HG02938 (cell line): ENCODE measurements around the gene NRN1L.

Experiments used
- ATAC-seq: cut with Tn5 transposase; IDR thresholded peaks from one replicate; pipeline ENCODE4 v1.9.1; 2021; ENCODE audit warnings: mild to moderate bottlenecking, moderate library complexity; ENCODE audit not compliant: unreplicated experiment

NRN1L gene

GRCh38 chr16:67915831-67916723 is 31.4 kb downstream of the NRN1L start:
- no peak for ATAC-seq

- no peak for ATAC-seq
Measured at GRCh38 chr16:67917140-67917851, 32.6 kb downstream of the NRN1L start.

- ATAC-seq, result no peak
Measured at GRCh38 chr16:67917852-67918236, 33.2 kb downstream of the NRN1L start.

- no peak for ATAC-seq
Measured at GRCh38 chr16:67919622-67920221, 35.0 kb downstream of the NRN1L start.

GRCh38 chr16:67922221-67922620 is 37.5 kb downstream of the NRN1L start:
- no peak for ATAC-seq

GRCh38 chr16:67922740-67923139 is 38.1 kb downstream of the NRN1L start:
- ATAC-seq, result no peak

GRCh38 chr16:67923414-67924116 is 38.9 kb downstream of the NRN1L start:
- ATAC-seq, result no peak

GRCh38 chr16:67924140-67924906 is 39.6 kb downstream of the NRN1L start:
- ATAC-seq, result no peak

GRCh38 chr16:67926181-67926750 is 41.6 kb downstream of the NRN1L start:
- no peak for ATAC-seq

GRCh38 chr16:67927131-67927941 is 42.7 kb downstream of the NRN1L start:
- no peak for ATAC-seq

GRCh38 chr16:67928147-67928546 is 43.5 kb downstream of the NRN1L start:
- no peak for ATAC-seq

GRCh38 chr16:67928561-67929364 is 44.1 kb downstream of the NRN1L start:
- no peak for ATAC-seq

GRCh38 chr16:67930191-67930590 is 45.5 kb downstream of the NRN1L start:
- no peak for ATAC-seq

- no peak for ATAC-seq
Measured at GRCh38 chr16:67930678-67931211, 46.1 kb downstream of the NRN1L start.

- ATAC-seq, result no peak
Measured at GRCh38 chr16:67931712-67932461, 47.2 kb downstream of the NRN1L start, which contains the start of gene CTRL. TSS of gene CTRL (minus strand) at chr16:67931862. CDS start at chr16:67931852, 10 bp downstream.

GRCh38 chr16:67932462-67932840 is 47.8 kb downstream of the NRN1L start:
- ATAC-seq, result no peak

- ATAC-seq, result no peak
Measured at GRCh38 chr16:67933805-67934204, 49.1 kb downstream of the NRN1L start.
